Measurements from ENCODE around the gene AKNA. TPM values are rescaled to one million over a fixed set of nuclear protein-coding genes. Genes with fewer than 3 reads are reported as not detected.

The AKNA gene
- total RNA-seq, 4 donors from 2014 or later: 8.8 to 24.3 (median 19.0) TPM

DNA sequence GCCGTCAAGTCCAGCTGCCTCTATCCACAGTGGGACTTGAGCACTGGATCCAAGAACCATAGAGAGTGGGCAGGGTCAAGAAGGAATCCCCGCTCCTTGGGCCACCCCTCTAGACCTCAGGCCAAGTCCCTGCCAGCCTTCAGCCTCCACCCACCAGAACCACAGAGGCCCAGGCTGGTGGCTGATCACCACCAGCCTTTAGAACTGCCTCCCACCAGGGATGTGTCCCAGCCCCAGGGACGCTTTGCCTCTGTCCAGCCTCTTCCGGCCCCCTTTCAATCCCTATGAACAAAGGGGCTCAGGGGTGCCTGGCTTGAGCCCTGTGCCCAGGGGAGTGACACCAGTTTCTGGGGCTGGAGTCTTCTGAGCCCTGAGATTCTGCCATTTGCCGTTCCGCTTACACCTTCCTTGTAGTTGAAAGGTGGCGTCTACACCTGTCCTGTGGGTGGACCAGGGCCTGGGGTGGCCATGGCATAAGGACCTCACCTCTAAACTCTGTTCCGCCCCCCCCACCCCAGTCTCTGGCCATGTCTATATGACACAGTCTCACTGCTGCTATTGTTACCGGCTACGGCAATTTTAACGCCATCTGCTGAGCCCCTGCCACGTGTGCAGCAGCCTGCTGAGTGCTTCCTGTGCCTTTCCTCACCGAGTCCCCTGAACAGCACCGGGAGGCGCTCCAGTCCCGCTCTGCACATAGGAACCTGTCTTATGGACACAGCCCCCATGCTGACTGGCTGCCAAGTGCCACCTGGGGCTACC, 100.6 kb downstream of the AKNA start:
- Histone ChIP-seq H3K27ac (no peak overlapping the region), H3K4me1 (no peaks in the 10 kb centered on the region), H3K27me3 (no peaks in the 10 kb centered on the region), H3K9me3 (no peaks in the 10 kb centered on the region), H3K36me3 (peaks cover 0 to 2% of the 10 kb centered on the region in 2 donors), H3K4me3 (no peak overlapping the region)
- WGBS, 2 donors (ENCODE audit: low coverage in 1 of 2): 97% methylated on average over 7 of the region's 16 CpGs; no CpG with 5 or more reads in 1 of the 2 donors
- ATAC-seq: no peak
- TF ChIP-seq EP300 (IDR thresholded peaks at IDR 0.05) (no peak), POLR2AphosphoS5 (IDR thresholded peaks at IDR 0.05) (no peak), POLR2A (IDR thresholded peaks at IDR 0.05) (no peak)
- TF ChIP-seq, protein P1, sequence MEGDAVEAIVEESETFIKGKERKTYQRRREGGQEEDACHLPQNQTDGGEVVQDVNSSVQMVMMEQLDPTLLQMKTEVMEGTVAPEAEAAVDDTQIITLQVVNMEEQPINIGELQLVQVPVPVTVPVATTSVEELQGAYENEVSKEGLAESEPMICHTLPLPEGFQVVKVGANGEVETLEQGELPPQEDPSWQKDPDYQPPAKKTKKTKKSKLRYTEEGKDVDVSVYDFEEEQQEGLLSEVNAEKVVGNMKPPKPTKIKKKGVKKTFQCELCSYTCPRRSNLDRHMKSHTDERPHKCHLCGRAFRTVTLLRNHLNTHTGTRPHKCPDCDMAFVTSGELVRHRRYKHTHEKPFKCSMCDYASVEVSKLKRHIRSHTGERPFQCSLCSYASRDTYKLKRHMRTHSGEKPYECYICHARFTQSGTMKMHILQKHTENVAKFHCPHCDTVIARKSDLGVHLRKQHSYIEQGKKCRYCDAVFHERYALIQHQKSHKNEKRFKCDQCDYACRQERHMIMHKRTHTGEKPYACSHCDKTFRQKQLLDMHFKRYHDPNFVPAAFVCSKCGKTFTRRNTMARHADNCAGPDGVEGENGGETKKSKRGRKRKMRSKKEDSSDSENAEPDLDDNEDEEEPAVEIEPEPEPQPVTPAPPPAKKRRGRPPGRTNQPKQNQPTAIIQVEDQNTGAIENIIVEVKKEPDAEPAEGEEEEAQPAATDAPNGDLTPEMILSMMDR (IDR thresholded peaks at IDR 0.05): no peak

DNA sequence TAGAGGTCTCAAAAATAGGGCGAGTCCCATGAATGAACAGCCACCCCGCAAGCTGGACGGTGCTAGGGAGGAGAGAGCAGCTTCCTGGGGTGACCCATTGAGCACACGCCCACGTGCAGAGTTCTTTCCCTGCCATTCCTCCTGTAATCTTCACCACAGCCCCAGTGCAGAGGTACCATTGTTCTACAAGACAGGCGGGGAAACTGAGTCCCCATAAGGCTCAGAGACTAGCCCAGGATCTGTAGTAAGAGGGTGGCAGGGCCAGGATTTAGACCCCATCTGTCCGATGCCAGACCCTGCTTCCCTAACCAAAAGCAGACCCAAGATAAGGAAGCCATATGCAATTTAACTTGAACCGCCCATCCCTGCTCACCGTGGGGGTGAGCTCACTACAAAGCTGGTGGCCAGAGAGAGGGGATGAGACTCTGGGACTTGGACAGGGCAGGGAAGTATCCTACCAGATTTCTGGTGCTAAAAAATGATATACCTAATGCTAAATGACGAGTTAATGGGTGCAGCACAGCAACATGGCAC, 101.6 kb downstream of the AKNA start:
- ATAC-seq: no peak
- Histone ChIP-seq H3K4me3 (no peak overlapping the region), H3K9me3 (no peaks in the 10 kb centered on the region), H3K36me3 (no peaks in the 10 kb centered on the region), H3K27ac (no peak overlapping the region), H3K27me3 (no peaks in the 10 kb centered on the region), H3K4me1 (no peaks in the 10 kb centered on the region)
- 95 to 100% methylated on average over 1 to 4 of the region's 10 CpGs for WGBS, 2 donors (ENCODE audit: low coverage in 1 of 2)
- TF ChIP-seq EP300 (IDR thresholded peaks at IDR 0.05) (no peak), POLR2AphosphoS5 (IDR thresholded peaks at IDR 0.05) (no peak), POLR2A (IDR thresholded peaks at IDR 0.05) (no peak)
- TF ChIP-seq, protein P1 (IDR thresholded peaks at IDR 0.05): no peak

DNA sequence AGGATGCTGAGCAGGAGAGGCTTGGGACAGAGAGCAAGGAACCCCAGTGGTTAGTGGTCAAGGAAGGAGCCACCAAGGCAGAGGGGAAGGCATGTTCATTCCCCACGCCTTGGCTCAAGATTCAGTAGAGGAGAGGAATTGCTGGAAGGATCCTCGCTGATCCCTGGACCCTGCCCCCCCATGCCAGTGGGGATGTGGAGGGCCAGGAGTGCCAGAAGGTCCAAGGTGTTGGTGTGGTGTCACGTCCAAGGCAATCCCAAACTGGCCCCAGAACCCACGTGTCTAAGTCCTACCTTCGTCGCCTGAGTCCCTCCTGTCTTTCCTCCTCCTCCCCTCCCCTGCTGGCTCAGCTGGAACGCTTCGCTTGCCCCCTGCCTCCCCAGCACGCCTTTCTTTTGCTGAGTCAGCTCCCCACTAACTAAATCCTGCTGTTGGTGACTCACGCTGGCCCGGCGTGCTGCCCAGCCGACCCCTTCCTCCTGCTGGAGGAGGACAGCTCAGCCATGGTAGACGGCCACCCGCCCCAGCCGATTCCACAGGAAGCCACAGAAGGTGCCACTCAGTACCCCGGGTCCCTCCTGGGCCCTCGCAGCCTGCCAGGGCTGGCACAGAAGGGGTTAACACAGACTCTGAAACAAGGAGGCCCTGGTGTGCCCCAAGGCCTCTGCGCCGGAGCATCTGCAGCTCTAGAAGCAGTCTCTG, 102.5 kb downstream of the AKNA start:
- Histone ChIP-seq H3K27me3 (no peaks in the 10 kb centered on the region), H3K9me3 (no peaks in the 10 kb centered on the region), H3K4me1 (no peaks in the 10 kb centered on the region), H3K4me3 (no peak overlapping the region), H3K36me3 (no peaks in the 10 kb centered on the region), H3K27ac (no peak overlapping the region)
- no peak for ATAC-seq
- 65 to 69% methylated on average over 4 to 5 of the region's 20 CpGs for WGBS, 2 donors (ENCODE audit: low coverage in 1 of 2)
- TF ChIP-seq, protein P1 (IDR thresholded peaks at IDR 0.05): no peak
- TF ChIP-seq POLR2AphosphoS5 (IDR thresholded peaks at IDR 0.05) (no peak), EP300 (IDR thresholded peaks at IDR 0.05) (no peak), POLR2A (IDR thresholded peaks at IDR 0.05) (no peak)

DNA sequence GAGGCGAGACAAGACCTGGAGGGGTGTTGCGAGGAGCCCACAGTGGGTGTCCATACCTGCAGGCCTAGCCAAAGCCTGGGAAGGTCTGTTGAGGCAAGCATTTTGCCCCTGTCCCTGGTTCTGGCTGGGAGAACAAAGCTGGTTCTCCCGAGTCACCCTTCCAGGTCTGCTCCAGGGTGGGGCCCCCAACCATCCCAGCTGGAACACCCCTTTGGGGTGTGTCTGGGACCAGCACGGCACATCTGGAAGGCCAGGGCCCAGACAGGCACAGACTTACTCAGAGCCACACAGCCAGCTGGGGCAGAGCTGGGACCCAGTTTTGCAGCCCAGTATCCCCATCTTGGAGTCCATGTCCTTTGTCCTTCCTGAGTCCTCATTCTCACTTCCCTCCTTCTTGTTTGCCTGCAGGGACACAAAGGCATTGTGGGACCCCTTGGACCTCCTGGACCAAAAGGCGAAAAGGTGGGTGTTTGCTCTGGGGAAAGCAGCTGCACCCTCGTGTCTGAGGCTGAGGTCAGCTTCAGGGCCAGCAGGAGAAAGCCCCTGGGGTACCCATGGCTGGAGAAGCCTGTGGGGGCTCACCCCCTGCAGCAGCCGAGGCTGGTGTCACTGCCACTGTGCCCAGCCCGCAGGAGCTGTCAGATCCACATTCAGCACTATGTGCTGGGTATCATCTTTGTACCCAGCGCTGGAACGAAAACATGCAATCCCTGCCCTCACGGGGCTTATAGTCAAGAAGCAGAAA, 103.3 kb downstream of the AKNA start:
- Histone ChIP-seq H3K27ac (no peak overlapping the region), H3K36me3 (no peaks in the 10 kb centered on the region), H3K9me3 (no peaks in the 10 kb centered on the region), H3K4me3 (no peak overlapping the region), H3K4me1 (no peaks in the 10 kb centered on the region), H3K27me3 (no peaks in the 10 kb centered on the region)
- TF ChIP-seq EP300 (IDR thresholded peaks at IDR 0.05) (no peak), POLR2A (IDR thresholded peaks at IDR 0.05) (no peak), POLR2AphosphoS5 (IDR thresholded peaks at IDR 0.05) (no peak)
- TF ChIP-seq, protein P1 (IDR thresholded peaks at IDR 0.05): no peak
- 100% methylated on average over 1 of the region's 11 CpGs; no CpG with 5 or more reads in 1 of the 2 donors for WGBS, 2 donors (ENCODE audit: low coverage in 1 of 2)
- ATAC-seq: no peak

Other genes with a start within 250 kb of the AKNA start
- 1 to 10 TPM; 1.0 to 5.7 (median 3.3) TPM for gene COL27A1, start 232.4 kb downstream of the AKNA start, total RNA-seq
- 1 to 10 TPM in 1 of 4 donors, not detected in 3; 1.6 TPM for gene ORM1, start 64.9 kb downstream of the AKNA start, total RNA-seq
- gene ORM2, start 58.1 kb downstream of the AKNA start, total RNA-seq: not detected
- 10 to 100 TPM in 3 of 4 donors, 1 to 10 TPM in 1; 8.4 to 12.9 (median 11.0) TPM for gene WHRN, start 117.5 kb upstream of the AKNA start, total RNA-seq
- gene ATP6V1G1, start 199.8 kb upstream of the AKNA start, total RNA-seq: 100 to 1,000 TPM in 3 of 4 donors, 10 to 100 TPM in 1; 91.2 to 137 (median 120) TPM
- gene TMEM268, start 223.3 kb upstream of the AKNA start, total RNA-seq: 10 to 100 TPM in 2 of 4 donors, 1 to 10 TPM in 2; 6.2 to 16.7 (median 9.3) TPM